Right lobe of liver (tissue), 6 donors: ENCODE results near the gene PPP1R27. TPM values are rescaled to one million over a fixed set of nuclear protein-coding genes. Genes with fewer than 3 reads are reported as not detected.

ENCODE experiments used
- ATAC-seq, 4 donors: fragments of 200-7000 bp; cut with Tn5 transposase; one replicate each; pipeline ENCODE4 v1.9.1; 2020; ENCODE audit warnings: mild to moderate bottlenecking in 4 of 4, moderate library complexity in 4 of 4
- DNase-seq, 3 donors: peaks; one replicate each; pipeline ENCODE4 v3.0.0-alpha.2; 2020
- H3K27ac ChIP-seq, 3 donors: fragments of 200-600 bp; one replicate each; pipeline ENCODE4 v1.8.0; 2022
- H3K27me3 ChIP-seq, 2 donors: fragments of 200-600 bp; one replicate each; pipeline ENCODE4 v1.8.0; 2022
- H3K36me3 ChIP-seq, 4 donors: fragments of 200-600 bp; sonication (generic) in 1 of 4; one replicate each; pipeline versions ENCODE4 v1.5.1 to v1.8.0; 2017 to 2022; ENCODE audit warnings: control low read depth in 1 of 4
- H3K4me1 ChIP-seq, 4 donors: fragments of 200-600 bp; sonication (generic) in 1 of 4; one replicate each; pipeline versions ENCODE4 v1.5.1 to v1.8.0; 2017 to 2022; ENCODE audit warnings: control low read depth in 1 of 4
- H3K4me3 ChIP-seq, 3 donors: fragments of 200-600 bp; one replicate each; pipeline ENCODE4 v1.8.0; 2022
- H3K9me3 ChIP-seq, 4 donors: fragments of 200-600 bp; sonication (generic) in 1 of 4; one replicate each; pipeline versions ENCODE4 v1.5.1 to v1.8.0; 2017 to 2022; ENCODE audit warnings: control low read depth in 1 of 4
- CTCF ChIP-seq, 4 donors: fragments of 200-600 bp in 3 of 4; fragments of 450-650 bp in 1 of 4; IDR thresholded peaks; one replicate each; pipeline versions ENCODE4 v1.5.1 to v1.8.0; 2016 to 2022; ENCODE audit warnings: antibody characterized with exemption in 4 of 4, mild to moderate bottlenecking in 2 of 4
- POLR2A ChIP-seq: fragments of 450-650 bp; IDR thresholded peaks from one replicate; pipeline ENCODE4 v1.6.1; 2017; ENCODE audit warnings: antibody characterized with exemption, mild to moderate bottlenecking
- WGBS: methylation state at CpG from one replicate; pipeline ENCODE4 v1.1.6; 2018; ENCODE audit warnings: low coverage, low lambda C conversion rate; ENCODE audit not compliant: insufficient coverage; ENCODE audit errors: missing lambda C conversion rate; 5-methylcytosine and 5-hydroxymethylcytosine counted together
- intact Hi-C, 2 donors: fragments of 100-400 bp; cut with DNase I; formaldehyde crosslinking; loops; one replicate each; pipeline versions ENCODE4 v1.11.2 to v1.14.1; 2022
- total RNA-seq, 6 experiments: library from RNA; depleted of rRNA in 2 of 6; stranded (reverse); fragments of >200 nt in 2 of 6; fragmentation: NEBNext Ultra II Directional in 3 of 6; extraction: Animal tissue kit (Norgen Biotek cat#: 25700) in 3 of 6; gene quantifications; one replicate each; pipeline versions ENCODE4 v1.1.0 to v1.2.4, GENCODE V29; 2016 to 2023
- donor health status: DM: no; HTN: yes; CAD: no.
- donor health status: DM: no; HTN: no; CAD: no.
- donor health status: DM: no; HTN: no; CAD: no.
- donor health status: DM: no; HTN: yes; CAD: no.
- donor health status: DM: no; HTN: yes; CAD: no.

The PPP1R27 gene
- total RNA-seq, 6 experiments from 2014 or later = 0.27 to 0.62 (median 0.40) TPM; not detected in 3

GRCh38 chr17:81877569-81877968 is 42.7 kb upstream of the PPP1R27 start:
- H3K27me3 ChIP-seq = no peaks in the 10 kb centered on the region
- H3K4me1 ChIP-seq = peaks cover 0 to 4% (median 1%) of the 10 kb centered on the region in 4 donors
- H3K9me3 ChIP-seq = no peaks in the 10 kb centered on the region
- H3K36me3 ChIP-seq = peaks cover 0 to 8% (median 0%) of the 10 kb centered on the region in 4 donors
- ATAC-seq = no peak
- intact Hi-C loops = no loop called here
- TF ChIP-seq POLR2A (no peak), CTCF (IDR thresholded peaks at IDR 0.05) (no peak)
- WGBS = 86% methylated on average over 3 of the region's 5 CpGs
- DNase-seq = no peak
- no peak overlapping the region for H3K4me3 ChIP-seq
- no peak overlapping the region for H3K27ac ChIP-seq

GRCh38 chr17:81871387-81872230 is 36.8 kb upstream of the PPP1R27 start:
- H3K4me1 ChIP-seq = peaks cover 0 to 42% (median 21%) of the 10 kb centered on the region in 4 donors
- intact Hi-C loops = no loop called here
- ATAC-seq (peak; percentile 6 to 32 (median 16)), DNase-seq (peak; percentile 96 to 97 (median 97))
- H3K4me3 ChIP-seq = peak overlapping the region; percentile 87 to 99 (median 93)
- WGBS = 0% methylated on average over 4 of the region's 86 CpGs
- peaks cover 0 to 16% (median 8%) of the 10 kb centered on the region in 4 donors for H3K36me3 ChIP-seq
- H3K27ac ChIP-seq = peak overlapping the region; percentile 96 to 99 (median 99)
- TF ChIP-seq POLR2A = peak; percentile 92
- TF ChIP-seq CTCF (IDR thresholded peaks at IDR 0.05) = peak in 3 of 4 donors; percentile 30 to 56 (median 38)
- no peaks in the 10 kb centered on the region for H3K9me3 ChIP-seq
- no peaks in the 10 kb centered on the region for H3K27me3 ChIP-seq

GRCh38 chr17:81870981-81871386 is 36.1 kb upstream of the PPP1R27 start, which contains the start of gene ARHGDIA:
Gene ARHGDIA, minus strand, starts transcription at chr17:81871337. Its CDS starts 1,407 bp downstream, at chr17:81869930.
- peak in 1 of 3 donors; percentile 56 for DNase-seq
- peaks cover 0 to 16% (median 8%) of the 10 kb centered on the region in 4 donors for H3K36me3 ChIP-seq
- H3K4me3 ChIP-seq = peak within 1 kb of the TSS; percentile 87 to 99 (median 93)
- no peaks in the 10 kb centered on the region for H3K9me3 ChIP-seq
- H3K4me1 ChIP-seq = peaks cover 0 to 48% (median 24%) of the 10 kb centered on the region in 4 donors
- H3K27ac ChIP-seq = peak within 1 kb of the TSS; percentile 96 to 99 (median 99)
- H3K27me3 ChIP-seq = no peaks in the 10 kb centered on the region
- TF ChIP-seq CTCF (IDR thresholded peaks at IDR 0.05) (no peak), POLR2A (no peak)
- ATAC-seq = peak; percentile 16 to 63 (median 40)
- intact Hi-C loops = no loop called here
- 0% methylated on average over 8 of the region's 64 CpGs for WGBS

GRCh38 chr17:81870131-81870980 is 35.5 kb upstream of the PPP1R27 start:
- peak overlapping the region; percentile 86 to 99 (median 86) for H3K4me3 ChIP-seq
- intact Hi-C loops = no loop called here
- H3K27me3 ChIP-seq = no peaks in the 10 kb centered on the region
- TF ChIP-seq CTCF (IDR thresholded peaks at IDR 0.05) (no peak), POLR2A (peak; percentile 33)
- peak in 2 of 4 donors; percentile 0 for ATAC-seq
- no peaks in the 10 kb centered on the region for H3K9me3 ChIP-seq
- H3K4me1 ChIP-seq = peaks cover 0 to 51% (median 25%) of the 10 kb centered on the region in 4 donors
- peak; percentile 60 to 65 (median 63) for DNase-seq
- peaks cover 0 to 16% (median 8%) of the 10 kb centered on the region in 4 donors for H3K36me3 ChIP-seq
- H3K27ac ChIP-seq = peak overlapping the region; percentile 82 to 99 (median 93)
- WGBS = 1% methylated on average over 16 of the region's 65 CpGs
